Muscle of leg (tissue), 11 donors: Measurements from ENCODE around the gene ADORA1. TPM values are rescaled to one million over a fixed set of nuclear protein-coding genes. Genes with fewer than 3 reads are reported as not detected.

Source experiments
- DNase-seq: peaks from one replicate; pipeline ENCODE4 v3.0.0; 2013
- H3K27ac ChIP-seq: one replicate; pipeline ENCODE4 v1.5.1; 2013; ENCODE audit warnings: mild to moderate bottlenecking, low read length, control low read depth
- H3K27me3 ChIP-seq: one replicate; pipeline ENCODE4 v1.6.1; 2013; ENCODE audit warnings: low read length; ENCODE audit not compliant: control insufficient read depth, insufficient read depth
- H3K36me3 ChIP-seq: one replicate; pipeline ENCODE4 v1.6.1; 2013; ENCODE audit warnings: low read length; ENCODE audit not compliant: control insufficient read depth, insufficient read depth
- H3K4me1 ChIP-seq: one replicate; pipeline ENCODE4 v1.6.1; 2013; ENCODE audit warnings: low read length; ENCODE audit not compliant: control insufficient read depth, insufficient read depth
- H3K4me3 ChIP-seq: one replicate; pipeline ENCODE4 v1.5.1; 2013; ENCODE audit warnings: low read length, control low read depth
- H3K9me3 ChIP-seq: replicated peaks from 2 replicates; pipeline ENCODE4 v1.6.1; 2013; ENCODE audit warnings: low read depth, low read length; ENCODE audit not compliant: control insufficient read depth
- WGBS: methylation state at CpG from one replicate; pipeline ENCODE4 v1.1.5; 2013; ENCODE audit warnings: missing lambda C conversion rate; ENCODE audit not compliant: insufficient coverage; 5-methylcytosine and 5-hydroxymethylcytosine counted together
- polyA plus RNA-seq, 8 donors: library from polyadenylated mRNA; unstranded; fragments of 120-200 nt; gene quantifications; one replicate each; pipeline versions ENCODE4 v1.2.1 to v1.2.3, GENCODE V29; 2013; ENCODE audit warnings: inconsistent platforms in 1 of 8, low replicate concordance in 1 of 8; ENCODE audit not compliant: insufficient read length in 8 of 8, insufficient read depth in 1 of 8
- total RNA-seq: library from RNA; stranded (reverse); fragments of 120-200 nt; gene quantifications from one replicate; pipeline ENCODE4 v1.2.4, GENCODE V29; 2013

ADORA1 gene
- total and polyA plus RNA-seq, 9 donors: 2.0 to 5.6 (median 4.6) TPM

DNA sequence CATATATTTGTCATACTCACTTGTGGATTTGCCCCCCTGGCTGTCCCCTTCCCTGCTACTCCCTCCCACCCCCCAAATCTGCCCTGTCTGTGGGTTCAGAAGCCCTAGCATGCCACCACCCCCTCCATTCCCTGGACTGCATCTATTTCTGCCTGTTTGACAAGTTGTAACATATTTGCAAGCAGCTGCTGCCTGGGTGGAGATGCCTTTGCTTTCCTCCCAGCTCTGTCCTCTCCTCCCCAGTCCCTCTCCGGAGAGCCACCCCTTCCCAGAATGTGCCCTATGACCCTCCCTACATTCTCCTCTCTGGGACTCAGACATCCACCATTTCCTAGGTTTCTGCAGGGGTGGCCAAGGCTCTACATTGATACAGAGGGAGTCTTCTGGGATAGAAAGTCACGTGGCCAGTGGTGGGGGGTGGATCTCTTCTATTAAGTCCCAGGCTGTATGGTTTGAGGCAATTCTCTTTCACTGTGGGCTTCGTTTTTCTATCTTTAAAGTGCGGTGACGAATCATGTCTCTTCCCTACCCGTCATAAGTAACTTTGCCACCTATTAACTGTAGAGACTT is 35.7 kb upstream of the ADORA1 start:
- 70% methylated on average over 3 of the region's 6 CpGs for WGBS
- no peak overlapping the region for H3K4me3 ChIP-seq
- peaks cover 53% of the 10 kb centered on the region for H3K4me1 ChIP-seq
- H3K36me3 ChIP-seq: no peaks in the 10 kb centered on the region
- DNase-seq: peak; percentile 61
- H3K27ac ChIP-seq: peak overlapping the region; percentile 65
- peaks cover 14% of the 10 kb centered on the region for H3K9me3 ChIP-seq
- H3K27me3 ChIP-seq: no peaks in the 10 kb centered on the region

DNA sequence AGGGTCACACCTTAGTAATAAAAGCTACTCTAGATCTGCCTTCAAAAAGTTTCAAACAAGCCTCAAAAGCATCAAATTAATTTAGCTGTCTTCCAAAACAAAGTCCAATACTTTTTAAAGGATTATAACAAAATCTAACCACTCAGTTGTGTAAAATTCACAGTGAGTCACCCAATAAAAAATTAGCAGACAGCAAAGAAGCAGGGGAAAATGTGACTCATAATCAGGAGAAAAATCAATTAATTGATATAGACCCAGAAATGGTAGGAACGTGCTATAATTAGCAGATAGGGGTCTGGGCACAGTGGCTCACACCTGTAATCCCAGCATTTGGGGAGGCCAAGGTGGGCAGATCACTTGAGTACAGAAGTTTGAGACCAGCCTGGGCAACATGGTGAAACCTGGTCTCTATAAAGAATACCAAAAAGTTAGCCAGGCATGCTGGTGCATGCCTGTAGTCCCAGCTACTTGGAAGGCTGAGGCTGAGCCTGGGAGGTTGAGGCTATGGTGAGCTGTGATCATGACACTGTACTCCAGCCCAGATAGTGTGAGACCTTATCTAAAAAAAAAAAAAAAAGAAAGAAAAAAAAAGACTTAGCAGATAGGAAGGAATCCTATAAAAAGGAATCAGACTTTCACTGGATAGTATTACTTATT is 33.6 kb upstream of the ADORA1 start:
- H3K9me3 ChIP-seq: peaks cover 16% of the 10 kb centered on the region
- H3K4me1 ChIP-seq: peaks cover 43% of the 10 kb centered on the region
- H3K27me3 ChIP-seq: no peaks in the 10 kb centered on the region
- no peak overlapping the region for H3K4me3 ChIP-seq
- DNase-seq: no peak
- no peaks in the 10 kb centered on the region for H3K36me3 ChIP-seq
- no peak overlapping the region for H3K27ac ChIP-seq
- 100% methylated on average over 1 of the region's 1 CpG for WGBS

GRCh38 chr1:203095061-203095690 is 32.4 kb upstream of the ADORA1 start:
- no peak overlapping the region for H3K4me3 ChIP-seq
- no peak for DNase-seq
- no CpG with 5 or more reads among the region's 1 CpG for WGBS
- peaks cover 40% of the 10 kb centered on the region for H3K4me1 ChIP-seq
- peaks cover 16% of the 10 kb centered on the region for H3K9me3 ChIP-seq
- no peak overlapping the region for H3K27ac ChIP-seq
- no peaks in the 10 kb centered on the region for H3K36me3 ChIP-seq
- no peaks in the 10 kb centered on the region for H3K27me3 ChIP-seq

DNA sequence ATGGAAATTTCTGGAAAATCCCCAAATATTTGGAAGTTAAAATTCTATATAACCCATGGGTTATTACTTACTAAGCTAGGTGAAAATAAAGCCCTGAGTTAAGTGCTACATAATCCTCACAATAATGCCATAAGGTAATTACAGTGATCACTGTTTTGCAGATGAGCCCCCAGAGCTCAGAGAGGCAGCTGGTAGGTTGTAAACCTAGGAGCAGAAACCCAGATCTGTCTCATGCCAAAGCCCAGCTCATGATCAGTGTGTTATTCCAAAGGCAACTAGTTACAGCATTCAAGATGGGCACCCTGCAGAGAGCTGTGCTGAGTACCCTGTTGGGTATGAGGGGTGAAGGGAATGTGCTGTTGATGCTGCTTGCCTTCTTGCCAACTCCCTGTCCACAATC is 31.0 kb upstream of the ADORA1 start:
- H3K36me3 ChIP-seq: no peaks in the 10 kb centered on the region

DNA sequence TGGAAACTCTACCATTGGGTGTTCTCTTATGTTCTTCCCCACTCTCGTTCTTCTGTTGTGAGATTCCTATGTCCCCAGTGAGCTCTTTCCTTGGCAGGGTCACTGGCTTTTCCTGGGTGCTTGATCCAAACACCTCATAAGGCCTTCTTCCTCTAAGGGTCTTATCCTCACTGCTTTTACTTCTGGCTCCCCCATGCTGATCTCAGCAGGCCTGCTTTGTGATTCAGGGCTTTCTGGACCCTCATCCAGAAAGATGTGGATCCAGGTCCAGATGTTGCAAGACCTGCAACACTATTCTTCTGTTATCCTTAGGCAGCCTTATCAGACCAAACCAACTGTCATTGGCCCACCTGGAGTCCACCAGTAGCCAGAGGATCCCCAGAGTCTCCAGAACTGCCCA is 30.5 kb upstream of the ADORA1 start:
- 50% methylated on average over 1 of the region's 1 CpG for WGBS
- no peak overlapping the region for H3K4me3 ChIP-seq
- no peaks in the 10 kb centered on the region for H3K27me3 ChIP-seq
- H3K4me1 ChIP-seq: peaks cover 27% of the 10 kb centered on the region
- no peak for DNase-seq
- H3K9me3 ChIP-seq: peaks cover 16% of the 10 kb centered on the region
- H3K36me3 ChIP-seq: no peaks in the 10 kb centered on the region
- no peak overlapping the region for H3K27ac ChIP-seq

More for the DNA sequence above, 31.0 kb upstream of the ADORA1 start:
- Histone ChIP-seq H3K27me3 (no peaks in the 10 kb centered on the region), H3K27ac (no peak overlapping the region), H3K4me3 (no peak overlapping the region), H3K9me3 (peaks cover 16% of the 10 kb centered on the region), H3K4me1 (peaks cover 29% of the 10 kb centered on the region)
- no peak for DNase-seq

- no peaks in the 10 kb centered on the region for H3K27me3 ChIP-seq
- H3K27ac ChIP-seq: peak overlapping the region; percentile 29
- H3K4me3 ChIP-seq: no peak overlapping the region
- peaks cover 16% of the 10 kb centered on the region for H3K9me3 ChIP-seq
- no peaks in the 10 kb centered on the region for H3K36me3 ChIP-seq
- DNase-seq: peak; percentile 51
- peaks cover 36% of the 10 kb centered on the region for H3K4me1 ChIP-seq
- no CpG with 5 or more reads among the region's 1 CpG for WGBS
Measured at GRCh38 chr1:203098445-203098844, 29.1 kb upstream of the ADORA1 start.

GRCh38 chr1:203098914-203099520 is 28.5 kb upstream of the ADORA1 start:
- Histone ChIP-seq H3K4me3 (no peak overlapping the region), H3K27me3 (no peaks in the 10 kb centered on the region), H3K9me3 (peaks cover 16% of the 10 kb centered on the region), H3K36me3 (no peaks in the 10 kb centered on the region), H3K27ac (peak overlapping the region; percentile 38), H3K4me1 (peaks cover 38% of the 10 kb centered on the region)
- 60% methylated on average over 1 of the region's 8 CpGs for WGBS
- DNase-seq: no peak

GRCh38 chr1:203099805-203100515 is 27.6 kb upstream of the ADORA1 start:
- H3K9me3 ChIP-seq: peaks cover 8% of the 10 kb centered on the region
- H3K27ac ChIP-seq: peak overlapping the region; percentile 38
- no peaks in the 10 kb centered on the region for H3K27me3 ChIP-seq
- DNase-seq: peak; percentile 33
- peaks cover 38% of the 10 kb centered on the region for H3K4me1 ChIP-seq
- no peak overlapping the region for H3K4me3 ChIP-seq
- H3K36me3 ChIP-seq: no peaks in the 10 kb centered on the region
- WGBS: 71% methylated on average over 5 of the region's 7 CpGs

DNA sequence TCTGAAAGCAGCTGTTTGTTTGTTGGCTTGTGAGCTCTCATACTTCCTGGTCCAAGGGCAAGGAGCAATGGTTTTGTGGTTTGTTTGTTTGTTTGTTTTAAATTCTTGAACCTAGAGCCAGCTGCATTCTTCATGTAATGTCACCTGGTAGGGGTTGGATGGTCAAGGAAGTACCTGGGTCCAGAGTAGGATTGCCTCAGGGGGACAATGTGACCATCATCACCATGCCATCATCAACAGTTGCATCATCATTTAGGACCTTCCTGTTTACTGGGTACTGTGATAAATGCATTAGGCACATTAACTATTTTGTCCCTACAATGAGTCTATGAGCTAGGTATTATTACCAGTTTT is 27.0 kb upstream of the ADORA1 start:
- no peak overlapping the region for H3K4me3 ChIP-seq
- no peak for DNase-seq
- no peaks in the 10 kb centered on the region for H3K27me3 ChIP-seq
- H3K9me3 ChIP-seq: peaks cover 3% of the 10 kb centered on the region
- no peak overlapping the region for H3K27ac ChIP-seq
- peaks cover 38% of the 10 kb centered on the region for H3K4me1 ChIP-seq
- H3K36me3 ChIP-seq: no peaks in the 10 kb centered on the region
